NCI-H146 treated with DMSO at 0.1 percent for 48 hours (cell line): ENCODE data around the gene NKG7.

Source experiments
- DNase-seq: peaks from one replicate; lab custom pipeline; 2025; ENCODE audit not compliant: unreplicated experiment; lab: John Stamatoyannopoulos, UW

NKG7 gene

GRCh38 chr19:51391073-51391611 is 18.7 kb upstream of the NKG7 start:
- no peak for DNase-seq

GRCh38 chr19:51389143-51389542 is 16.7 kb upstream of the NKG7 start:
- no peak for DNase-seq

- DNase-seq, result no peak
Measured at GRCh38 chr19:51387924-51388389, 15.5 kb upstream of the NKG7 start, which contains the start of gene LIM2. Gene LIM2, minus strand, starts transcription at chr19:51387974. Its CDS starts 531 bp downstream, at chr19:51387443.

GRCh38 chr19:51386882-51387520 is 14.5 kb upstream of the NKG7 start:
- no peak for DNase-seq

- DNase-seq, result no peak
Measured at GRCh38 chr19:51382004-51382403, 9.6 kb upstream of the NKG7 start.

GRCh38 chr19:51380379-51380778 is 7.9 kb upstream of the NKG7 start:
- DNase-seq, result no peak

- no peak for DNase-seq
Measured at GRCh38 chr19:51377422-51377821, 5.0 kb upstream of the NKG7 start.

- DNase-seq, result no peak
Measured at GRCh38 chr19:51375504-51376221, 3.2 kb upstream of the NKG7 start.

- DNase-seq, result no peak
Measured at GRCh38 chr19:51372021-51372648, 319 bp downstream of the NKG7 start.

- DNase-seq, result no peak
Measured at GRCh38 chr19:51371186-51371690, 1.2 kb downstream of the NKG7 start.

GRCh38 chr19:51370230-51370629 is 2.2 kb downstream of the NKG7 start:
- DNase-seq, result no peak

GRCh38 chr19:51368366-51369282 is 3.8 kb downstream of the NKG7 start, which contains the start of gene CLDND2:
Gene CLDND2, minus strand, starts transcription at chr19:51369003. Its CDS starts 426 bp downstream, at chr19:51368577.
- no peak for DNase-seq

GRCh38 chr19:51367565-51368365 is 4.7 kb downstream of the NKG7 start:
- DNase-seq, result no peak

- no peak for DNase-seq
Measured at GRCh38 chr19:51367255-51367564, 5.2 kb downstream of the NKG7 start.

GRCh38 chr19:51366389-51367254 is 5.8 kb downstream of the NKG7 start:
- peak; percentile 45 for DNase-seq

- no peak for DNase-seq
Measured at GRCh38 chr19:51365965-51366388, 6.5 kb downstream of the NKG7 start, which contains the start of gene ETFB. Gene ETFB, minus strand, starts transcription at chr19:51366388. Its CDS starts 62 bp downstream, at chr19:51366326.

GRCh38 chr19:51365211-51365964 is 7.1 kb downstream of the NKG7 start:
- DNase-seq, result no peak
